ENCODE data around the gene HOXA7. TPM values are rescaled to one million over a fixed set of nuclear protein-coding genes. Genes with fewer than 3 reads are reported as not detected.

HOXA7 gene
- total RNA-seq, 4 donors from 2014 or later = 3.3 to 11.8 (median 5.7) TPM

DNA sequence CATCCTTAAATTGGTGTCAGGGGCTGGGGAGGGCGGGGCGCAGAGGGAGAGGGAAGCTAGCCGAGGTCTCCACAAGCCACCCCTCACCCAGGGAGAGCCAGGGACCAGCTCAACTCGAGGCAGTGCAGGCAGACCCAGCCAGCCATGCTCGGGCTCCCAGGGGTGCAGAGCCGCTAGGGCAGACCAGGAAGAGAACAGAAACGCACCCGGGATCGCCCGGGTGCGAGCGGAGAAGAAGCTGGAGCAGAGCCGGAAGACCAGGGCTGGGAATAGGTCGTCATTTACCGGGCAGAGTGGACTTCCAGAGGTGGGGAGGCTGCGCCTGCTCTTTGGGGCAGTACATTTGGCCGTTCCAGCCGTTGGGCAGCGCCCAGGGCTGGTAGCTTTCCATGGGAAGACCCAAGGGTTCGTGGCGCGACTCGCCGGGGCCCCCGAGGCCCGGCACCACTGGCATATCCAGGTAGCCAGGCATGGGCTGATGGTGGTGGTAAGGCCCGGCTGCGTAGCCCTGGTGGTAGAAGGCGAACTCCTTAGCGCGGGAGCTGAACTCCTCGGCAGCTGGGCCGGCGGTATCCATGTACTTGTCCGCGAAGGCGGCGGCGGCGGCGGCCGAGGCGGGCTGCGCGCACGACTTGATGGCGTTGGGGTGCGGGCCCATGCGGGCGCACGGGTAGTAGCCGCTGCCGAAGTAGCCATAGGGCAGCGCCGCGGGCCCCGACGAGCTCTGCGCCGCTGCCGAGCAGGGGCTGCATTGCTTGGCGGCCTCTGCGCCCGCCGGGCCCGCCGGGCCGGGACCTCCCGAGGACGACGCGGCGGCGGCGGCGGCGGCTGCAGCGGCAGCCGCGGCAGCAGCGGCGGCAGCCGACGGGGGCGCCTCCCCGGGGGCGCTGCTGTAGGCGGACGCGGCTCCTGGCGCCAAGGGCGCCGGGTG is 42.7 kb upstream of the HOXA7 start:
- DNase-seq = peak in 1 of 3 donors; percentile 56
- Histone ChIP-seq H3K4me3 (peak overlapping the region in 3 of 4 donors; percentile 27 to 47 (median 46)), H3K27me3 (peaks cover 0 to 89% of the 10 kb centered on the region in 2 donors), H3K36me3 (no peaks in the 10 kb centered on the region), H3K4me1 (peaks cover 4 to 32% (median 13%) of the 10 kb centered on the region in 4 donors), H3K27ac (no peak overlapping the region), H3K9me3 (peaks cover 0 to 6% (median 0%) of the 10 kb centered on the region in 4 donors)
- no peak for TF ChIP-seq POLR2A (IDR thresholded peaks at IDR 0.05)
- TF ChIP-seq, protein P1, sequence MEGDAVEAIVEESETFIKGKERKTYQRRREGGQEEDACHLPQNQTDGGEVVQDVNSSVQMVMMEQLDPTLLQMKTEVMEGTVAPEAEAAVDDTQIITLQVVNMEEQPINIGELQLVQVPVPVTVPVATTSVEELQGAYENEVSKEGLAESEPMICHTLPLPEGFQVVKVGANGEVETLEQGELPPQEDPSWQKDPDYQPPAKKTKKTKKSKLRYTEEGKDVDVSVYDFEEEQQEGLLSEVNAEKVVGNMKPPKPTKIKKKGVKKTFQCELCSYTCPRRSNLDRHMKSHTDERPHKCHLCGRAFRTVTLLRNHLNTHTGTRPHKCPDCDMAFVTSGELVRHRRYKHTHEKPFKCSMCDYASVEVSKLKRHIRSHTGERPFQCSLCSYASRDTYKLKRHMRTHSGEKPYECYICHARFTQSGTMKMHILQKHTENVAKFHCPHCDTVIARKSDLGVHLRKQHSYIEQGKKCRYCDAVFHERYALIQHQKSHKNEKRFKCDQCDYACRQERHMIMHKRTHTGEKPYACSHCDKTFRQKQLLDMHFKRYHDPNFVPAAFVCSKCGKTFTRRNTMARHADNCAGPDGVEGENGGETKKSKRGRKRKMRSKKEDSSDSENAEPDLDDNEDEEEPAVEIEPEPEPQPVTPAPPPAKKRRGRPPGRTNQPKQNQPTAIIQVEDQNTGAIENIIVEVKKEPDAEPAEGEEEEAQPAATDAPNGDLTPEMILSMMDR (IDR thresholded peaks at IDR 0.05) = no peak

DNA sequence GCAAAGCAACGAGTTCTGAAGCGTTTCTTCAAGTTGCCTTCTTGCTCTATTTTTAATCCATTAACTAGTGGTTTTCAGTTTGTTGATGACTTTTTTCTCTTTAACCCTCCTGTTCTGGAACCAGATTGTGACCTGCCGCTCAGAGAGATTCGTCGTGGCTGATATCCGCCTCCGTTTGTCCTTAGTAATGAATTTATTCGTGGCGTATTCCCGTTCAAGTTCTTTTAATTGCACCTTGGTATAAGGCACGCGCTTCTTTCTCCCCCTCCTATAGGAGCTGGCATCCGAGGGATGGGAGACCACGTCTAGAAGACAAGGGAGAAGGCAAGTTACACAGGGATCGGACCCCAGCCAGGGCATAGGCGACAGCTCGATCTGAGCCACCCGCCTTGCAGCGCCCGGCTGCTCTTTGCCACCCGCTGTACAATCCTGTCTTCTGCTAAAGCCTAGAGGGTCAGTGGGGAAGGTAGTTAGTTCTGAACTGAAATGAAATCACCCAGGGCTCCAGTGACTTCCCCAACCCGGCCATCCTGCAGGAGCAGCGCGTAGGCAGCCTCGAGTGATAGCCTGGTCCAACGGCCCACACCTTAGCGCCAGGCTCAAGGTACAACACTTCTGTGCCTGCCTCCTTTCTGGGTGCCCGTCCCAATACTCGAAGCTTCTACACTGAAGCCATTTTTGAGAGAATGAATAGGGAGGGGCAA is 41.8 kb upstream of the HOXA7 start:
- no peaks in the 10 kb centered on the region for H3K36me3 ChIP-seq
- DNase-seq = peak in 1 of 3 donors; percentile 50
- no peak for TF ChIP-seq POLR2A (IDR thresholded peaks at IDR 0.05)
- no peak overlapping the region for H3K27ac ChIP-seq
- no peak overlapping the region for H3K4me3 ChIP-seq
- H3K27me3 ChIP-seq = peaks cover 0 to 88% of the 10 kb centered on the region in 2 donors
- peaks cover 4 to 33% (median 14%) of the 10 kb centered on the region in 4 donors for H3K4me1 ChIP-seq
- peaks cover 0 to 6% (median 0%) of the 10 kb centered on the region in 4 donors for H3K9me3 ChIP-seq

DNA sequence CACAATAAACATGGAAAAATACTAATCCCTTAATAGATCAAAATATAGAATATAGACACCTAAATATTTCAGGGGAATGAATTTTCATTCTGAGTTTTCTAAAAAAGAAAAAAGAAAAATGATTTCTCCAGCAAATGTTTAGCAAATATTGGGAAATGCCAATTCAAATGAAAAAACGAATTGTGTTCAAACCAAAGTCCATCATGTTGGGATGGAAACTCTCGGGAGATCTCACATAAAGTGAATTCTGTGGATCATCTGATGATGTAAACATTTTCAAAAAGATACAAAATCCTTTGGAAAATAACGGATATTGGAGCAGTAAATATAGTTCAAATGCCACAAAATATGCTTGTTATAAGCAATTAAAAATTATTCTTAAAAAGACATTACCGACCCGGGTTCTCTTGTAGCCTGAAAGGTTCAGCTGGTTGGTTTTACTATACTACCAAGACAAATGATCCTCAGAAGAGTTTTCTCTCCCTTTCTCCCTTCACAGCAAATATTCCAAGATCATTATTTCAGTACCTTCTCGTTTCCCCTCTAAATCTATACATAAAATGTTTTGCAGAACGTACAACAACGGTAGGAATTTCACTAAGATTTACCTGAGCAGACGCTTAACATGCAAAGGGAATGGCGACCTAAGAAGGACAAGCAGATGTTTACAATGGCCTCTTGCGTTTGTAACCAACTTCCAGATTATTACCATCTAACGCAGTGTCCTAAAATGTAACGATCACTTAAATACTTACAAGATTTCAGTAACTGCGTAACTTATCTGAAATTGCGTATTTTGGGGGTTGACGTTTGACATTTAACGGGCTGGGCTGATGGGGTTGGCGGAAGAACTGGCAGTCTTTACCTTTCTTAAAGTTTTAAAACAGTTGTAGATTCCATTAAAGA is 40.9 kb upstream of the HOXA7 start:
- H3K4me3 ChIP-seq = no peak overlapping the region
- H3K27ac ChIP-seq = no peak overlapping the region
- TF ChIP-seq, protein P1 (IDR thresholded peaks at IDR 0.05) = no peak
- TF ChIP-seq POLR2A (IDR thresholded peaks at IDR 0.05) = no peak
- peaks cover 0 to 6% (median 0%) of the 10 kb centered on the region in 4 donors for H3K9me3 ChIP-seq
- no peaks in the 10 kb centered on the region for H3K36me3 ChIP-seq
- H3K4me1 ChIP-seq = peaks cover 6 to 42% (median 23%) of the 10 kb centered on the region in 4 donors
- no peak for DNase-seq
- H3K27me3 ChIP-seq = peaks cover 0 to 88% of the 10 kb centered on the region in 2 donors

DNA sequence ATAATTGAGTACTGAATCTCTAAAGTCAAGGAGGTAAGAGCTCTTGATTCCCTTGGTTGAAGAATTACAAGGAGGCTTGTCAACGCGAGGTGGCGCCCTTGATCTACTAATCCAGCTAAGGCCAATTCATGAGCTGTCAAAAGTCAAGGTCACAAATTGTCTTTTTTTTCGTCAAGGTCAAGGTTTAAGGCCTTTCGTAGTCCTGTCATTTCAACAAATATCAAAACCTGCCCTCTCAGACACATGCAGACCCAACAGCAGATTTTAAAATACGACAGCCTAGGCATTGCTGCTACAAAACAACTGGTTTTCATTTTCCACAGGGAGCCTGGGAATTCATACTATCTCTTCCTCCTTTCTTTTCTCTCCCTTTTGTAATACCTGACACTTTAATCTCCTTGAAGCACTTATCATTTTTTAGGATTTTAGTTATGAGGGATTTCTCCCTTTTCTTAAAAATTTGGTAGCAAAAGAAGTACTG is 39.9 kb upstream of the HOXA7 start:
- H3K9me3 ChIP-seq = peaks cover 0 to 6% (median 0%) of the 10 kb centered on the region in 4 donors
- H3K36me3 ChIP-seq = no peaks in the 10 kb centered on the region
- H3K4me1 ChIP-seq = peaks cover 8 to 45% (median 25%) of the 10 kb centered on the region in 4 donors
- no peak overlapping the region for H3K4me3 ChIP-seq
- TF ChIP-seq, protein P1 (IDR thresholded peaks at IDR 0.05) = peak; percentile 14 to 87 (median 76)
- no peak for TF ChIP-seq POLR2A (IDR thresholded peaks at IDR 0.05)
- peak; percentile 82 to 95 (median 87) for DNase-seq
- no peak overlapping the region for H3K27ac ChIP-seq
- peaks cover 0 to 88% of the 10 kb centered on the region in 2 donors for H3K27me3 ChIP-seq

DNA sequence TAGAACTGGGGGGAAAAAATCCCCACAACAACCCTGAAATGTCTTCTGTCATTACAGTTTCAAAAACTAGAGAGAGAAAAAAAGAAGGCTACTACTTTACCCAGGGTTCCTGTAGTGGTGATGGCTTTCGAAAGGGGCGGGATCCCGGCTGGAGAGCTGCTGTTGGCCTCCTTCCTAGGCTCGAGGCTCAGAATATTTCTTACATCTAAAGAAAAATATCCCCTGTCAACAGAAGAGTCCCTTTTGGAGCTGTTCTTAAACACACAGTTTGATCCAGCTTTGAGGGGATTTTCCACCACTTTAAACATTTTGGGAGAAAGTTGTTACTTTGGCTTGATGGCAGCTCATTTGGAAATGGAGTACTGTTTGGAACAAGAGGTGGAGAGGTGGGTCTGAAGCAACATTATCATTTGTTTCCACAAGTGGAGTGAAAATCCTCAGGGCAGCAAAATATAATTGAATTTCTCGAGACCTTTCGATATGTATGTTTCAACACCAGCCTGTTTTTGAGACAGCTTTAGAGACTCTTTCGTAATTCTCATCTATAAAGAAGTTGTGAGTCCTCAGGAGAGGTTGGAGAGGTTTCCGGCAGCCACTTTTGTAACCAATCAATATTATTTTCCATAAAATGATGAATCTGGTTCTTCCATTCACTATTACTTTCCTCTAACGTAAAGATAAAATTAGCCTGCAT is 38.4 kb upstream of the HOXA7 start:
- Histone ChIP-seq H3K9me3 (peaks cover 0 to 6% (median 0%) of the 10 kb centered on the region in 4 donors), H3K4me3 (no peak overlapping the region), H3K27ac (no peak overlapping the region), H3K36me3 (no peaks in the 10 kb centered on the region), H3K4me1 (peaks cover 8 to 30% (median 15%) of the 10 kb centered on the region in 4 donors), H3K27me3 (peaks cover 0 to 88% of the 10 kb centered on the region in 2 donors)
- no peak for TF ChIP-seq POLR2A (IDR thresholded peaks at IDR 0.05)
- TF ChIP-seq, protein P1 (IDR thresholded peaks at IDR 0.05) = no peak
- no peak for DNase-seq

All from Peyer's patch (tissue), 4 donors.